Left renal pelvis (tissue), 4 donors: ENCODE results near the gene CHPF. TPM values are rescaled to one million over a fixed set of nuclear protein-coding genes. Genes with fewer than 3 reads are reported as not detected.
A peak's percentile ranks its signal among the peaks of the same experiment; 100 is the strongest.

ENCODE experiments used
- DNase-seq, 4 donors: peaks; one replicate each; pipeline ENCODE4 v3.0.0-alpha.2; 2013; ENCODE audit warnings: low read depth in 4 of 4, low spot score in 3 of 4
- polyA plus RNA-seq, 4 donors: library from polyadenylated mRNA; unstranded; fragments of 120-200 nt; gene quantifications; one replicate each; pipeline ENCODE4 v1.2.1, GENCODE V29; 2013; ENCODE audit not compliant: insufficient read length in 4 of 4

Gene CHPF
- polyA plus RNA-seq, 4 donors, result 27.4 to 75.8 (median 33.2) TPM

DNA sequence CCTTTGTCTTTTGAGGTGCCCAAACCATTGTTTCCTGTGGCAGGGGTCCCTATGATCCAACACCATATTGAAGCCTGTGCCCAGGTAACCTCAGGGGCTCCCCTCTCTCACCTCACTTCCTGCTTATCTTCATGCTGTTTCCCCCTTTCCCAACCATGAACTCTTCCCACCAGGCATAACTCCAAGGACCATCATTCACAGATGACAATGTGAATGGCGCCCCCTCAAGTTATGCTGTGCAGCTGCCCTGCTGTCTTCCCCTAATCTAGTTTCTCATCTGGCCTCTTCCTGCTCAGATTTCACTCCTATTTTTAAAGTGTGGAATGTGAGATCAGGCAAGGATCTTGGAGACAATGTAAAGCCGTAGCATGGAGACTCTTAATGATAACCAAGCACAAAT lies 43.5 kb downstream of the CHPF start:
- no peak for DNase-seq

DNA sequence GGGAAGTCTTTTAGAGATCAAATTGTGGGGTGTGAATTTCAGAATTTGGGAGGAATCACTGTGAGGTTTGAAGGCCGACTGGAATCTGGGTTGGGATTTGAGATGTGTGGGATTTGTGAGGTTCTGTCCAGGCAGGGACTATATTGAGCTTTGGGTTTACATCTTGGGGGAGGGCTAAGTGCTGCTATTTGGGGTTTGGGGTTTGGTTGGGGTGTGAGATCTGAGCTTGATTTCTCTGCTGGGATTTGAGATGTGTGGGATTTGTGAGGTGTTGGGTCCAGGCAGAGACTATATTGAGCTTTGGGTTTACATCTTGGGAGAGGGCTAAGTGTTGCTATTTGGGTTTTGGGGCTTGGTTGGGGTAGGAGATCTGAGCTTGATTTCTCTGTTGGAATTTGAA lies 44.1 kb downstream of the CHPF start:
- DNase-seq, result no peak

DNA sequence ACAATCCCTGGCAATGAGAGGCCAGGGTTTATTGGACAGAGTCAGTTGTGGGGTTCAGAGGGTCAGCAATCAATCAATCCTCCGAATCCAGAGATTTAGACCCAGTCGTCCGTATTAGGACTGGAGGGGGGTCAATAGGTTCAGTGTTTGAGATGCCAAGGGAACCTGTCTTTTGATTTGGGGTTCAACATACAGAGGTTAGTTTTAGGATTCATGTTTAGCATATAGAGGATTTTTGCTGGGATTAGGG lies 44.6 kb downstream of the CHPF start:
- no peak for DNase-seq

DNA sequence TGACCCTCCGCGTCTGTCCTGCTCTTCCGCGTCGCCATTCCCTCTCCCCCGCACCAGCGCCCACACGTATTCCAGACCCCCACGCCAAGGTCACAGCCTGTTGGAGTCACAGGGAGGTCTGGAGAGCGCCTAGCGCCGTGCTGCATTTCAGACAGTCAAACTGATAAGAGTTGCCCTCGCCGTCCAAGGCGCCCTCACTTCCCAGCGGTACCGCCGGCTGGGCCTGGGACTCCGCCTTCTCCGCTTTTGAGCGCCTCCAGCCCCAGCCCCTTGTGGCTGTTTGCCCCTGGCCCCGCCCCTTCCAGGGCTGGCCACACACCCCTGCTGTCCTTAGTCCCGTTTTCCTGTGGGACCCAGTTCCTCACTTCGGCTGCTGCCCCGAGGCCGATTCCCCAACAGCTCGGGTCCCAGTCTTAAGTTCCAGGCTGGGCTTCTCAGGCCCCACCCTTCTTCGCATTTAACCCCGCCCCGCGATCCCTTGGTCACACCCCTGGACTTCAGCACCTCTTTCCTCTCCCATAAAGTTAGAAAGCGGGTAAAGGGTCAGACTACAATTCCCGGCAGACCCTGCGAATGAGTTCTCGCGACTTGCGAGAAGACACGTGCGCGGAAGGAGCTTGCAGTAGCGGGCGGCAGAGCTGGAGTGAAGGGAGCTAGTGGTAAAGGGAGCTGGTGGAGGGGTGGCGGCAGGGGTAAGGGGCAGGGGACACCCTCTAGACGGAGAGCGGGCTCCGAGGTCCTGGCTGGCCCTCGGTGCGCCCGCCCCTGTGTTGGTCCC lies 45.1 kb downstream of the CHPF start, which contains the start of gene GMPPA:
GMPPA (plus strand) TSS at position 612 of the 778 bp plus-strand sequence. CDS start 1,085 bp downstream, outside the sequence.
- DNase-seq, result peak; percentile 94 to 96 (median 96)

DNA sequence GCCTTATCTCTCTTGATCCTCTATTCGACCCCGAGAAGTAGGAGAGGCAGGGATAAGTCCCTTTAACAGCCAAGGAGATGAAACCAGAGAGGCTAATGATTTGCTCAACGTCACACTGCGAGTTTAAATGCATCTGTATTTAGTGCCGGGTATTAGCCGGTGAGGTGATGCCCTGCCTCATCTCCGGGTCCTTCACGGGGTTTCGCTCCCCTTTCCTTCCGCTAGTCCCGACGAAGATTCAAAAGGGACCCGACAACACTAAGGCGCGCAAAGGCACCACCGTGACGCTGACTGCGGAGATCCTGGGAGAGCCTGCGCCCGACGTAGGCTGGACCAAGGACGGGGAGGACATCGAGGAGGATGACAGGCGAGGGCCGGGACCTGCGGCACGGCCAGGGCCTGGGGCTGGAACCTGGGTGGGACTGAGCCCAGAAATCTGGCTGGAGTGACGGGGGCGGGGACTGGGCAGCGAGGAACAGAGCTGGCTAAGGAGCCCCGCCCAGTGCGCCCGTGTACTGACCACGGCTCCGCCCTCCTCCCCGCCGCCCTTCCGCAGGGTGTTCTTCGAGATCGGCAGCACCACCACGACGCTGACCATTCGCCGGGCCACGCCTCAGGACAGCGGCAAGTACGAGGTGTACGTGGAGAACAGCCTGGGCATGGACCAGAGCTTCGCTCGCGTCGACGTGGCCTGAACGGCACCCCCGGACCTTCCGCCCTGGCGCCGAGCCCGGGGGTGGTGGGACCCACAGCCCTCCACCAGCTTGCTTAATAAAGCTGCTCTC lies 45.9 kb downstream of the CHPF start:
- no peak for DNase-seq

DNA sequence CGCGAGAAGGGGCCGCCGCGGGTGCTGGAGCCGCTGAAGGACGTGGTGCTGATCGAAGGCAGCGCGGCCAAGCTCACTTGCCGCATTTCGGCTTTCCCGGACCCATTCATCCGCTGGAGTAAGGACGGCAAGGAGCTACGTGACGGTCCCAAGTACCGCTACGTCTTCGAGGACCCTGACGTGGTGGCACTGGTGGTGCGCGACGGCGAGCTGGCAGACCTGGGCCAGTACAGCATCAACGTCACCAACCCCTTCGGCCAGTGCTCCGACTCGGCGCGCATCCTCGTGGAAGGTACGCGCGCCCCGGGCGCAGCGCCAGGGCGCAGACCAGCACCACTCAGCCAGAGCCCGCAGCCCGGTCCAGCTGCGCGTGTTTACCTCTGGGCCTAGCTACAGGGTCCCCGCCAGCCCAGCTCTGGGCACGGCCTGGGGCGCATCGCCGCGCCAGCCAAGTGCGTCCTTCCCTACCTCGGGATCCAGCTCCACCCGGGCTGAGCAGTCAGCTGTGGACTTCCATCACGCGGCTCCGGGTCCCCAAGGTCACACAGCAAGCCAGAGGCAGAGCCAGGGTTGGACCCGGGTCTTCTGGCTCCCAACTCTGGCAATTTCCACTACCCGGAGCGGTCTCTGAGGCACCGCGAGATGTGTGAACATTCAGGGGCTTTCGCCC lies 46.6 kb downstream of the CHPF start:
- DNase-seq, result no peak

DNA sequence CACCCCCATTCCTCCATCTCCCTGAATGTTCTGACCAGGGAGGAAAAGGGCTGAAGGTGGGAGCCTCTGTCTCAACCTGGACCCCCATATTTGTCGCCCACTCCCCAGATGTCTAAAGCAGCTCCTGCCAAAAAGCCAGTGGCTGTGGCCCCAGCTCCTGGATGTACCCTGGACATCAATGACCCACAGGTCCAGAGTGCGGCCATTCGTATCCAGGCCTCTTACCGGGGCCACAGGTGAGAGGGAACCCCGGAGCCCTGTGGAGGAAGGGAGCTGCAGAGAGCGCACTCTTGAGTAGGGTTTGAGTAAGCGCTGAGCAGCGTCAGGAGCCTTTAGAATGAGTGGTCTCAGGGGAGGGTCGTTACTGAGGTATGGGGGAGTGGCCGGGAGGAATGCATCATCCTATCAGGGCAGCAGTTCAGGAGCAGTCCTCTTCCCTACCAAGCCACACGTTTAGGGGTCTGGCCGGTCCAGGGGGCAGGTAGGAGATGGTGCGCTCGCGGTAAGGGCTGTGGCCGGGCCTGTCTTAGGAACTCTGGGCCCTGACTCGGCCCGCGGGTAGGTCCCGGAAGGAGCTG lies 47.3 kb downstream of the CHPF start:
- DNase-seq, result no peak

DNA sequence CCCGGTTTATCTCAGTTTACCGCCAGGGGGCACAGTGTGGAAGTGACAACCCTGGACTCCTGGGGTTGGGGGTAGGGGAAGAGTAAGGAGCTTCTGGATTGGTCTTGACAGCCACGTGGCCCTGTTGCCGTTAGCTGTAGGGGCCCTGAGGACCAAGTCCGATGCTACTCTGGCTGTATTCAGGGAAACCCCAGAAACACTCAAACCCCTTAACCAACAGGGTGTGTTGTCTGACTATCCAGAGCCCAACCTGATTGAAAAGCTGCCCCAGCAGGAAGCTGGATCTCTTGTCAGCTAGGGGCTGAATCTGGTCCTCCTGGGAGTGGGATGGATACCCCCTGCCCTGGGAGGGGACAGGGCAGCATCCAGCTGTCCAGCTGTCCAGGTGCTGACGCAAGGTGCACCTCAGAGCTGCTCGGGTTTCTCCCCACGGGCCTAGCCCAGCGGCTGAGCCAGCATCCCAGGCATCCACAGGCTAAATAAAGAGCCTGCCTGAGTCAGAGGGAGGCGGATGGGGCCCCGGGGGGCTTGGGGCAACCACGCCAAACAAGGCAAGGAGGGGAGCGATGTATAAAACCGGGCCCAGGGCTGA lies 48.0 kb downstream of the CHPF start:
- DNase-seq, result no peak

DNA sequence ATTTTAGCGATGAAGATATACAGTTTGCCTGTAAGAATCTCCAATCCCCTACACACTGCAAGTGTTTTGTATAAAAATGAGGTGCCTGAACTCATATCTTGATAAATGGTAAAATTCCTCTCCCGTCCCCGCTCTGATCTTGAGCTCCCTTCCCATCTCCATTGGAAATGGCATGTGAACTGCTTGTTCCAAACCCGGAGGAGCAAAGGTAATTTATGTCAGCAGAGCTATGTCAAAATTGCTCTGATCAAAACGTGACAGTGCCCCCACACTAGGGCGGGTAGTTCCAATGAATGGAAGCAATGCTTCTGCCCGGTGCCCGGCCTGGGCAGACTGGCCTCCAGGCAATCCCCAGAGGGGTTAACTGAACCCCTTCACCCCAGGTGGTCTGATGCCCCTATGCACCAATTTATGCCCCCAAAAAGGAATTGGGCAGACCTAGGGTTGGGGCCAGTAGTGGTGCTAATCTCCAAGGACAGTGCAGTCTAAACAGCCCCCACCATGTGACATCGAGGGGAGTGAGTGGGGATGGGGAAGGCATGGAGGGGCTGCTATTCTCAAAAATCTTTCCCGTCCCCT lies 48.6 kb downstream of the CHPF start:
- DNase-seq, result no peak

DNA sequence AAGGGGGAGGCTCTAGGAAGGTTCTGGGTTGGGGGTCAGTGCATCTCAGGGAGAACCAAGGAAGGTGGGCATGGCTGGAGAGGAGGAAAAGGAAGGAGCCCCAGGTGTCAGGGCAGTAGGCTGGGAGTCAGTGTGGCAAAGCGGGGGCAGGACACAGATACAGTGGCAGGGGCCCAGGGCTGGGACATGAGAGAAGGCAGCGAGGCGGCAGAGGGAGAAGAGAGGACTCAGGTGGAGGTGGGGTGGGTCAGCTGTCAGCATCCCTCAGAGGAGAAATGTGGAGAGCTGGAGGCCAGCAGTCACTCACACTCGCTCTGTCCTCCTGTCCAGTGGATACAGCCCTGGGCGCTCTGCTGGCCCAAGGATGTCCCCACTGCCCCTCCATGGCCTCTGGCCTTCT lies 50.5 kb downstream of the CHPF start:
- DNase-seq, result no peak

DNA sequence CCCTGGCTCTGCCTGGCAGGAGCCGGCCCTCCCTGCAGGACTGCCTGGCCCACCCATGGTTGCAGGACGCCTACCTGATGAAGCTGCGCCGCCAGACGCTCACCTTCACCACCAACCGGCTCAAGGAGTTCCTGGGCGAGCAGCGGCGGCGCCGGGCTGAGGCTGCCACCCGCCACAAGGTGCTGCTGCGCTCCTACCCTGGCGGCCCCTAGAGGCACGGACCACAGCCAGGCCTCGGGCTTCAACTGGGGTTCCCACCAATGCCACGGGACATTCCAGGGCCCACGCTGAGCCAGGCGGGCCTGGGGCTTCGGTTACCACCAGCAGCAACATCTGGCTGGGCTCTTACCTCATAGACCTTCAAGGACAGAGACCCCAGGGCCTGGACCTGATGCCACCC lies 51.0 kb downstream of the CHPF start:
- DNase-seq, result no peak

DNA sequence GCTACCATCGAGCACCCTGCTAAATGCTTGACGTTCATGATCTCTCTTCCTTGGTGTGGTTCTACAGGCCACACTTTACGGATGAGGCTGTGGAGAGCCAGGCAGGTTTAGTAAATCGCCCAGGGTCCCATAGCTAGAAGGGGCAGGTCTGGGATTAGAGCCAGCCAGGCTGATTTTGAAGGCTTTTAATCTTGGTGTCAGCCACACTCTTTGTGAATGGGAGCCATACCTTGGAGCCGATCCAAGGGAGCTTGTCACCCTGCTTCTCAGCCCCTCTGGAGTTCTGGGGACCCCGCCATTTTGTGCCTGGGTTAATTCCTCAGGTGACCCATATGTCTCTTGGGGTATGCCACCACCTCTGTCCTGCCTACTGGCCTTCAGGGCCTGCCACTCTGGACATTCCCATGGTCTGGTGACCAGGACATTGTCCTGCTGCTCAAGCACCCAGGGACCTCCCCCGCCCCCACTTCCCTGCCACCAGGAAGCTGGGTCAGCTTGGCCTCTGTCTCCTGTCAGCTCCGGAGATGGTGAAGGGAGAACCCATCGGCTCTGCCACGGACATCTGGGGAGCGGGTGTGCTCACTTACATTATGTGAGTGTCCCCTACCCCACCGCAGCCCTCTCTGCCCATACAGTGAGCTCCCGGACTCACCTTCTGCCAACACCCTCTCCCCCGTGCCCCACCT lies 52.2 kb downstream of the CHPF start:
- no peak for DNase-seq

DNA sequence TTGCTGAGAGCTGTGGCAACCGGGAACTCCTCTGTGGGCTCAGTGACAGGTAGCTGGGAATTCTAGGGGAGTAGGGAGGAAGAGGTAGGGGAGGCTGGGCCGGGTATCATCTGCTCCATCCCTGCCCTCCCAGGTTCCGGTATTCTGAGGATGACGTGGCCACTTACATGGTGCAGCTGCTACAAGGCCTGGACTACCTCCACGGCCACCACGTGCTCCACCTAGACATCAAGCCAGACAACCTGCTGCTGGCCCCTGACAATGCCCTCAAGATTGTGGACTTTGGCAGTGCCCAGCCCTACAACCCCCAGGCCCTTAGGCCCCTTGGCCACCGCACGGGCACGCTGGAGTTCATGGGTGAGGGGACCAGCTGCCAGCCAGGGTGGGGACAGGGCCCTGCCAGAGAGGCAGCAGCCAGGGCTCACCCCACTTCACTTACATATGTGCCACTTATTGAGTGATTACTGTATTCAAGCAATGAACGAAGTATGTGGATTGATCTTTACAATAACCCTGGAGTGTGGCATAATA lies 52.9 kb downstream of the CHPF start:
- DNase-seq, result no peak

DNA sequence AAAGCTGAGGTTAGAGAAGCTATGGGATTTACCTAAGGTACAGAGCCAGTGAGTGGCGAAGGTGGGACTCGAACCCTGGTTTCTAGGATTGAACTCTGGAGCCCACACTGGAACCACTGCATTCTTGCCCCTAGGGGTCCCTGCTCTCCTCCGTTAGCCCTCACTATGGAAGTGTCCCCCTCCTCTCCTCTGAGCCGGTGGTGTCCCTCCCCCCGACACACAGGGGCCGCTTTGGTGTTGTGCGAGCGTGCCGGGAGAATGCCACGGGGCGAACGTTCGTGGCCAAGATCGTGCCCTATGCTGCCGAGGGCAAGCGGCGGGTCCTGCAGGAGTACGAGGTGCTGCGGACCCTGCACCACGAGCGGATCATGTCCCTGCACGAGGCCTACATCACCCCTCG lies 53.4 kb downstream of the CHPF start:
- no peak for DNase-seq

DNA sequence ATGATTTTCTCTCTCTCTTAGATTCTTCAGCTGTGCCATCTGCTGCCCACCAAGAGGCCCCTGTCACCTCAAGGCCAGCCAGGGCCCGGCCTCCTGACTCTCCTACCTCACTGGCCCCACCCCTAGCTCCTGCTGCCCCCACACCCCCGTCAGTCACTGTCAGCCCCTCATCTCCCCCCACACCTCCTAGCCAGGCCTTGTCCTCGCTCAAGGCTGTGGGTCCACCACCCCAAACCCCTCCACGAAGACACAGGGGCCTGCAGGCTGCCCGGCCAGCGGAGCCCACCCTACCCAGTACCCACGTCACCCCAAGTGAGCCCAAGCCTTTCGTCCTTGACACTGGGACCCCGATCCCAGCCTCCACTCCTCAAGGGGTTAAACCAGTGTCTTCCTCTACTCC lies 54.3 kb downstream of the CHPF start:
- no peak for DNase-seq

Other genes starting within 250 kb of the CHPF start
- gene PTPRN, start 234.4 kb downstream of the CHPF start, polyA plus RNA-seq, result under 1 TPM; 0.09 to 0.53 (median 0.20) TPM
- not detected for gene RESP18, start 211.1 kb downstream of the CHPF start, polyA plus RNA-seq
- 10 to 100 TPM; 44.7 to 82.9 (median 57.8) TPM for gene DNPEP, start 155.9 kb downstream of the CHPF start, polyA plus RNA-seq
- gene DES, start 125.4 kb downstream of the CHPF start, polyA plus RNA-seq, result 10 to 100 TPM in 2 of 4 donors, 1 to 10 TPM in 2; 5.5 to 10.4 (median 8.1) TPM
- 10 to 100 TPM in 3 of 4 donors, 1 to 10 TPM in 1; 9.7 to 18.0 (median 12.5) TPM for gene SPEG, start 109.0 kb downstream of the CHPF start, polyA plus RNA-seq
- gene GMPPA, start 44.9 kb downstream of the CHPF start, polyA plus RNA-seq, result 10 to 100 TPM; 29.7 to 43.8 (median 32.7) TPM
- gene ASIC4, start 29.3 kb downstream of the CHPF start, polyA plus RNA-seq, result under 1 TPM; 0.06 to 0.37 (median 0.19) TPM
- 1 to 10 TPM; 2.5 to 3.7 (median 2.9) TPM for gene TMEM198, start 219 bp upstream of the CHPF start, polyA plus RNA-seq
- gene OBSL1, start 27.7 kb upstream of the CHPF start, polyA plus RNA-seq, result 100 to 1,000 TPM; 104 to 200 (median 132) TPM
- gene INHA, start 28.5 kb upstream of the CHPF start, polyA plus RNA-seq, result 1 to 10 TPM in 3 of 4 donors, under 1 TPM in 1; 0.86 to 1.9 (median 1.6) TPM
- 10 to 100 TPM; 18.8 to 39.0 (median 24.4) TPM for gene STK11IP, start 54.0 kb upstream of the CHPF start, polyA plus RNA-seq
- gene SLC4A3, start 83.8 kb upstream of the CHPF start, polyA plus RNA-seq, result 10 to 100 TPM in 1 of 4 donors, 1 to 10 TPM in 3; 7.3 to 13.5 (median 8.5) TPM